AG04449 (cell line): ENCODE results near the gene ZPBP.

Experiments
- CTCF ChIA-PET: fragments of 350-600 bp; formaldehyde crosslinking; extraction: SDS; loops from one replicate; lab custom pipeline; 2021; ENCODE audit warnings: antibody characterized with exemption; lab: Yijun Ruan, JAX
- POLR2A ChIA-PET: fragments of 400-600, 350-600 bp; formaldehyde crosslinking; extraction: SDS; loops from one replicate; lab custom pipeline; 2020; ENCODE audit warnings: antibody characterized with exemption, inconsistent platforms; lab: Yijun Ruan, JAX
- DNase-seq: peaks from one replicate; pipeline ENCODE4 v3.0.0-alpha.2; 2010; ENCODE audit warnings: low read depth, low spot score
- H3K4me3 ChIP-seq: 2 replicates; pipeline ENCODE4 v1.5.1; 2011; ENCODE audit warnings: low read depth, mild to moderate bottlenecking, control low read depth, low read length
- CTCF ChIP-seq: IDR thresholded peaks from one replicate; pipeline ENCODE4 v1.5.1; 2011; ENCODE audit warnings: mild to moderate bottlenecking, moderate library complexity, low read length, control low read depth, inconsistent platforms; ENCODE audit not compliant: insufficient read depth; ENCODE audit errors: missing control alignments

ZPBP gene

DNA sequence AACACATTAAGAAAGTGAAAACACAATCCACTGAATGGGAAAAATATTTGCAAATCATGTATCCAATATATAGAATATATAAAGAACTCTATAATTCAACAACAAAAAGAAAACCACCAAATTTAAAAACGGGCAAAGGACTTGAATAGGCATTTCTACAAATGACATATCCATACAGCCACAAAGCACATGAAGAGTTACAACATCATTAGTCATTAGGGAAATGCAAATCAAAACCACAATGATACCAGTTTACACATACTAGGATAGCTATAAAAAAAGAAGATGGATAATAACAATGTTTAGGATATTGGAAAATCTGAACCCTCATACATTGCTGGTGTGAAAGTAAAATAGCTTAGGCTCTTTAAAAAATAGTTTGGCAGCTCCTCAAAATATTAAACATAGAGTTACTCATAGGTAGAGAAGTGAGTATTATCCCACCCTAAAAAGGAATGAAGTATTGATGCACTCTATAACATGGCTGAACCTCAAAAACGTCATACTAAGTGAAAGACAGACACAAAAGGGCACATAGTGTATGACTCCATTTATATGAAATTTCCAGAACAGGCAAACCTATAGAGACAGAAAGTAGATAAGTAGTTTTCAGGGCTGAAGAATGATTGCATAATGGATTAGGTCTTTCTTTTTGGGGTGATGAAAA, 4.5 kb downstream of the ZPBP start:
- H3K4me3 ChIP-seq, result no peak overlapping the region
- CTCF ChIA-PET, result no interaction called here
- POLR2A ChIA-PET, result no interaction called here
- TF ChIP-seq CTCF, result no peak
- DNase-seq, result no peak

DNA sequence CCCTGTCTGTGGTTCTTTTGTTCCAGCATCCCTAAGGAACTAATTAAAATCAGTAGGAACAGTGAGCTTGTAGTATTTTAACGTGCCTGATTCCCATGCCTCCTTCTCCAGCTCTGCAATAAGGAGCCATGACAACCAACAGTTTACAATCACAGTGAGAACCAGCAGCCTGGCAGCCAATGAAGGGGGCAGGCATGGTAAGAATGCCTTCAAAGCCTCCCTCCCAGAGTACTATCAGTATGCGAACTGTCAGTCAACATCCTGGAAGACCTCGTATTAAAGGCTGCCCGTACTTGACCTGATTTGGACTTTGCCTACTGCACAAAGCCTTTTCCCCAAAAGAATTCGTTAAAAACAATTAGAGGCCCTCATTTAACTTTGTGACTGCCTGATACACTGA, 7.7 kb downstream of the ZPBP start:
- DNase-seq, result no peak
- ChIA-PET CTCF (no interaction called here), POLR2A (no interaction called here)
- TF ChIP-seq CTCF, result no peak
- no peak overlapping the region for H3K4me3 ChIP-seq

DNA sequence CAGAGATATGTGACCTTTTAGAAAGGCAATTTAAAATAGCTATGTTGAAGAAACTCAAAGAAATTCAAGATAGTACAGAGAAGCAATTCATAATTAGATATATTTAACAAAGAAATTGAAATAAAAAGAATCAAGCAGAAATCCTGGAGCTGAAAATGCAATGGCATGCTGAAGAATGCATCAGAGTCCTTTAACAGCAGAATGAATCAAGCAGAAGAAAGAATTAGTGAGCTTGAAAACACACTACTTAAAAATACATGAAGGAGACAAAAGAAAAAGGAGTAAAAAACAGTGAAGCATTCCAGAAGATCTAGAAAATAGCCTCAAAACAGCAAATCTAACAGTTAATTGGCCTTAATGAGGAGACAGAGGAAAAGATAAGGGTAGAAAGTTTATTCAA, 20.0 kb downstream of the ZPBP start:
- ChIA-PET POLR2A (no interaction called here), CTCF (no interaction called here)
- no peak overlapping the region for H3K4me3 ChIP-seq
- no peak for TF ChIP-seq CTCF
- no peak for DNase-seq

DNA sequence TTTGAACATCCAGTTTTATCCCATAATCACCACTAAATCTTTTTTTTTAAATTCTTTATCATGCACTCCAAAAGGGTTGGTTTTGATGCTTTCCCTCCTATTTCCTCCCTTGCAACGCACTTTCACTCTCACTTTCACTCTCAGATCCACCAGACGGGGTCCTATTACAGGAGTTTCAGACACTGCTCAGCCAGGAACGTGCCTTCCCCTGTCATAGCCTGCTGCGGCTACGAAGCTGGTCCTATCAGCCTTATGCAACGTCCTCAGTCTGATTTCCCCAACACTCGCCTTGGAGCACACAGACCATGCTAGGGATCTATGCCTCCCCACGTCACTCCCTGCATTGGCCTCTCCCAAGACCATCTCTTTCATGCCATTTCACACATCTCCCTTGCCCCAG, 23.4 kb downstream of the ZPBP start:
- no peak overlapping the region for H3K4me3 ChIP-seq
- ChIA-PET POLR2A (no interaction called here), CTCF (no interaction called here)
- no peak for TF ChIP-seq CTCF
- DNase-seq, result no peak

- ChIA-PET CTCF (no interaction called here), POLR2A (no interaction called here)
- no peak overlapping the region for H3K4me3 ChIP-seq
- no peak for DNase-seq
- TF ChIP-seq CTCF, result no peak
These were observed 24.0 kb downstream of the ZPBP start for GRCh38 chr7:50068850-50069551.

DNA sequence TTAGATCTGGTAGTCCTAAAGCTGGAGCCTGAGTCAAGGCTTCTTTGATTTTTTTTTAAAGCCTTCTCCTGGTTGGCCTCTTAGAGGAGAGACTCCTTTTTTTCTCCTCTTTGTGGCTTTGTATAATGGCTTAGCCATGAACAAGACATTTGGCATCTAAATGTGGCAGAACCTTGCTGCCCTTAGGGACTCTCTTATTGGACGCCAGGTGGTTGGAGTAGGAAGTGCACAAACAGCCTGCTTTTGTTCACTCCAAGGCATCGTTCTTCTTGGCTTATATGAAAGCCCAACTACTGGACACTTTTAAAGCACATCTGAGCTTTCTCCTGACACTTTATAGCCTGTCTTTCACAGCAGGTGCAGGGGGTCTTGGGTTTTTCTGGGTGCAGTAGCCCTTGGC, 25.0 kb downstream of the ZPBP start:
- POLR2A ChIA-PET, result no interaction called here
- no peak overlapping the region for H3K4me3 ChIP-seq
- TF ChIP-seq CTCF, result no peak
- CTCF ChIA-PET, result no interaction called here
- no peak for DNase-seq
